B cell (primary cell): Measurements from ENCODE around the gene EPHB4. TPM values are rescaled to one million over a fixed set of nuclear protein-coding genes. Genes with fewer than 3 reads are reported as not detected.

Source experiments
- ATAC-seq: fragments of 200-7000 bp; cut with Tn5 transposase; one replicate; pipeline ENCODE4 v1.10.0; 2021; ENCODE audit warnings: low read depth, mild to moderate bottlenecking, moderate number of reproducible peaks, moderate library complexity
- CTCF ChIA-PET: fragments of 350-600 bp; sonication (Branson Sonifier 250); formaldehyde crosslinking; loops from one replicate; lab custom pipeline; 2021; ENCODE audit warnings: antibody characterized with exemption, inconsistent platforms; lab: Charles Lee
- POLR2A ChIA-PET: fragments of 350-600 bp; sonication (Branson Sonifier 250); formaldehyde crosslinking; loops from one replicate; lab custom pipeline; 2021; ENCODE audit warnings: antibody characterized with exemption; lab: Charles Lee
- DNase-seq: peaks from one replicate; pipeline ENCODE4 v3.0.0; 2013
- H2AFZ ChIP-seq: 2 replicates; pipeline ENCODE4 v1.6.1; 2012; ENCODE audit warnings: mild to moderate bottlenecking, low read depth, low read length; ENCODE audit not compliant: insufficient read depth, poor library complexity, severe bottlenecking
- H3K27ac ChIP-seq, 2 donors: 1 replicate in 1 of 2; 2 replicates in 1 of 2; pipeline ENCODE4 v1.5.1; 2012 to 2013; ENCODE audit warnings: low read length in 2 of 2, mild to moderate bottlenecking in 2 of 2, moderate library complexity in 1 of 2
- H3K27me3 ChIP-seq, 4 experiments: fragments of 200-600 bp in 1 of 4; sonication (generic) in 1 of 4; replicated peaks in 1 of 4; 1 replicate in 2 of 4; 2 replicates in 2 of 4; pipeline versions ENCODE4 v1.6.1 to v1.7.0; 2013 to 2016; ENCODE audit warnings: low read length in 3 of 4, mild to moderate bottlenecking in 2 of 4, mixed read lengths in 1 of 4, moderate library complexity in 1 of 4; ENCODE audit not compliant: insufficient read depth in 4 of 4, control insufficient read depth in 3 of 4; ENCODE audit errors: control extremely low read depth in 1 of 4
- H3K36me3 ChIP-seq, 2 experiments: replicated peaks in 1 of 2; 1 replicate in 1 of 2; 2 replicates in 1 of 2; pipeline versions ENCODE4 v1.6.1 to v1.7.1; 2013; ENCODE audit warnings: low read length in 1 of 2; ENCODE audit not compliant: insufficient read depth in 2 of 2, control insufficient read depth in 1 of 2; ENCODE audit errors: control extremely low read depth in 1 of 2, extremely low read depth in 1 of 2
- H3K4me1 ChIP-seq, 2 donors: fragments of 200-600 bp in 1 of 2; sonication (generic) in 1 of 2; 1 replicate in 1 of 2; 2 replicates in 1 of 2; pipeline versions ENCODE4 v1.5.1 to v1.6.1; 2013 to 2017; ENCODE audit warnings: low read length in 2 of 2; ENCODE audit not compliant: control insufficient read depth in 2 of 2, insufficient read depth in 2 of 2
- H3K4me2 ChIP-seq: replicated peaks from 2 replicates; pipeline ENCODE3; 2012; ENCODE audit warnings: mild to moderate bottlenecking, low read depth, low read length; ENCODE audit not compliant: poor library complexity, severe bottlenecking
- H3K4me3 ChIP-seq, 5 experiments: fragments of 200-600 bp in 1 of 5; sonication (generic) in 1 of 5; 1 replicate in 3 of 5; 2 replicates in 2 of 5; pipeline versions ENCODE4 v1.5.1 to v1.7.0; 2011 to 2016; ENCODE audit warnings: low read length in 4 of 5, mild to moderate bottlenecking in 4 of 5, low read depth in 2 of 5, control low read depth in 1 of 5, moderate library complexity in 1 of 5; ENCODE audit not compliant: insufficient read depth in 1 of 5; ENCODE audit errors: control extremely low read depth in 1 of 5, extremely low read depth in 1 of 5
- H3K79me2 ChIP-seq: fragments of 200-600 bp; sonication (generic); one replicate; pipeline ENCODE4 v1.6.0; 2016; ENCODE audit warnings: low read length; ENCODE audit not compliant: control insufficient read depth, insufficient read depth
- H3K9ac ChIP-seq: fragments of 200-600 bp; sonication (generic); 2 replicates; pipeline ENCODE4 v1.6.1; 2017; ENCODE audit warnings: mild to moderate bottlenecking, low read length, moderate library complexity
- H3K9me3 ChIP-seq, 3 donors: one replicate each; pipeline versions ENCODE4 v1.6.1 to v1.7.1; 2013; ENCODE audit warnings: low read length in 2 of 3; ENCODE audit not compliant: control insufficient read depth in 2 of 3, insufficient read depth in 1 of 3; ENCODE audit errors: control extremely low read depth in 1 of 3
- H4K20me1 ChIP-seq: 2 replicates; pipeline ENCODE4 v1.6.0; 2012; ENCODE audit warnings: mild to moderate bottlenecking, low read length; ENCODE audit not compliant: insufficient read depth, control insufficient read depth, poor library complexity, severe bottlenecking
- H3K27ac Mint-ChIP-seq: one replicate; pipeline ENCODE4 v1.8.0; 2021; ENCODE audit warnings: mixed read lengths
- H3K27me3 Mint-ChIP-seq: one replicate; pipeline ENCODE4 v1.8.0; 2021; ENCODE audit warnings: mixed read lengths
- H3K4me1 Mint-ChIP-seq: one replicate; pipeline ENCODE4 v1.8.0; 2021; ENCODE audit warnings: mixed read lengths
- H3K4me3 Mint-ChIP-seq: one replicate; pipeline ENCODE4 v1.8.0; 2021; ENCODE audit warnings: mixed read lengths
- H3K9me3 Mint-ChIP-seq: one replicate; pipeline ENCODE4 v1.8.0; 2022; ENCODE audit warnings: mixed read lengths; ENCODE audit not compliant: insufficient read depth
- CTCF ChIP-seq: fragments of 200-600 bp; IDR thresholded peaks from one replicate; pipeline ENCODE4 v1.8.0; 2022; ENCODE audit warnings: antibody characterized with exemption, mild to moderate bottlenecking
- WGBS: methylation state at CpG from one replicate; pipeline ENCODE4 v1.1.5; 2013; ENCODE audit warnings: missing lambda C conversion rate; ENCODE audit not compliant: insufficient coverage; 5-methylcytosine and 5-hydroxymethylcytosine counted together
- intact Hi-C: fragments of 100-400 bp; cut with micrococcal nuclease; formaldehyde crosslinking; loops from one replicate; pipeline ENCODE4 v1.10.0; 2022
- polyA plus RNA-seq: library from polyadenylated mRNA; depleted of rRNA; stranded (reverse); fragments of >200 nt; gene quantifications from 2 replicates; pipeline ENCODE4 v1.2.3, GENCODE V29; 2012
- total RNA-seq, 2 donors: library from RNA; stranded (reverse); fragments of 120-200 nt in 1 of 2; gene quantifications; 1 replicate in 1 of 2; 2 replicates in 1 of 2; pipeline versions ENCODE4 v1.2.3 to v1.2.4, GENCODE V29; 2013 to 2022

EPHB4 gene
- total and polyA plus RNA-seq, 2 donors (not counting 1 experiment from before 2014, with no cell fraction given): 3.9 to 12.0 TPM

GRCh38 chr7:100867776-100868485 is 40.6 kb upstream of the EPHB4 start:
- ChIA-PET POLR2A (interaction anchor here (1.3 kb wide), 1 partner anchor 16 kb away, joined by 6 read pairs; the partner anchor contains the start of gene SLC12A9), CTCF (interaction anchor here (1.8 kb wide), 1 partner anchor 27 kb away, joined by 3 read pairs; no protein-coding TSS in a partner anchor)
- Mint-ChIP-seq H3K4me3 (peak overlapping the region; percentile 79), H3K27ac (peak overlapping the region; percentile 70), H3K27me3 (no peaks in the 10 kb centered on the region), H3K9me3 (no peaks in the 10 kb centered on the region), H3K4me1 (peaks cover 24% of the 10 kb centered on the region)
- peak overlapping the region; percentile 74 for H2AFZ ChIP-seq
- H3K9ac ChIP-seq: peak overlapping the region; percentile 81
- TF ChIP-seq CTCF: no peak
- no peaks in the 10 kb centered on the region for H3K27me3 ChIP-seq
- H3K4me1 ChIP-seq: peaks cover 21 to 28% of the 10 kb centered on the region in 2 donors
- H3K36me3 ChIP-seq: peaks cover 0 to 17% of the 10 kb centered on the region in 2 experiments
- peak; percentile 35 for DNase-seq
- ATAC-seq: no peak
- H3K27ac ChIP-seq: peak overlapping the region; percentile 56 to 75
- H4K20me1 ChIP-seq: no peaks in the 10 kb centered on the region
- peaks cover 5% of the 10 kb centered on the region for H3K79me2 ChIP-seq
- WGBS: 22% methylated on average over 24 of the region's 27 CpGs
- H3K4me3 ChIP-seq: peak overlapping the region in 4 of 5 experiments; percentile 47 to 75 (median 58)
- peak overlapping the region; percentile 96 for H3K4me2 ChIP-seq
- intact Hi-C loops: no loop called here
- peaks cover 0 to 4% (median 0%) of the 10 kb centered on the region in 3 donors for H3K9me3 ChIP-seq
